Lung (tissue), 12 donors: Measurements from ENCODE around the gene KHK. TPM values are rescaled to one million over a fixed set of nuclear protein-coding genes. Genes with fewer than 3 reads are reported as not detected.

Experiments
- ATAC-seq: fragments of 200-7000 bp; cut with Tn5 transposase; one replicate; pipeline ENCODE4 v1.9.1; 2020; ENCODE audit warnings: moderate number of reproducible peaks; ENCODE audit not compliant: insufficient read depth, low FRiP score
- DNase-seq, 3 donors: peaks; one replicate each; pipeline ENCODE4 v3.0.0-alpha.2; 2013 to 2017
- H3K27ac ChIP-seq, 2 donors: one replicate each; pipeline ENCODE4 v1.5.1; 2013; ENCODE audit warnings: mild to moderate bottlenecking in 2 of 2, moderate library complexity in 2 of 2, control low read depth in 1 of 2, inconsistent platforms in 1 of 2, low read depth in 1 of 2, low read length in 1 of 2
- H3K27me3 ChIP-seq, 3 donors: one replicate each; pipeline ENCODE4 v1.5.1; 2013; ENCODE audit warnings: low read length in 2 of 3; ENCODE audit not compliant: control insufficient read depth in 3 of 3, insufficient read depth in 3 of 3
- H3K36me3 ChIP-seq, 4 donors: one replicate each; pipeline ENCODE4 v1.5.1; 2013; ENCODE audit warnings: low read length in 4 of 4, mild to moderate bottlenecking in 1 of 4, moderate library complexity in 1 of 4; ENCODE audit not compliant: control insufficient read depth in 4 of 4, insufficient read depth in 4 of 4
- H3K4me1 ChIP-seq, 5 donors: one replicate each; pipeline ENCODE4 v1.5.1; 2013; ENCODE audit warnings: low read length in 5 of 5, mild to moderate bottlenecking in 2 of 5, moderate library complexity in 1 of 5; ENCODE audit not compliant: control insufficient read depth in 5 of 5, insufficient read depth in 5 of 5
- H3K4me3 ChIP-seq: one replicate; pipeline ENCODE4 v1.5.1; 2013; ENCODE audit warnings: mild to moderate bottlenecking, control low read depth, moderate library complexity
- H3K9ac ChIP-seq, 2 donors: one replicate each; pipeline ENCODE4 v1.5.1; 2013; ENCODE audit warnings: low read length in 2 of 2, control low read depth in 1 of 2; ENCODE audit not compliant: insufficient read depth in 1 of 2
- H3K9me3 ChIP-seq, 4 donors: one replicate each; pipeline ENCODE4 v1.5.1; 2013; ENCODE audit warnings: low read length in 3 of 4, mild to moderate bottlenecking in 1 of 4, moderate library complexity in 1 of 4; ENCODE audit not compliant: control insufficient read depth in 4 of 4, insufficient read depth in 3 of 4
- CTCF ChIP-seq: IDR thresholded peaks from 2 replicates; pipeline ENCODE4 v1.5.1; 2012; ENCODE audit warnings: mild to moderate bottlenecking; ENCODE audit errors: control extremely low read depth, extremely low read depth
- WGBS, 2 donors: extraction: QIAGEN DNeasy Blood & Tissue Kit; methylation state at CpG; one replicate each; pipeline ENCODE4 v1.1.7; 2013; 5-methylcytosine and 5-hydroxymethylcytosine counted together
- polyA plus RNA-seq, 2 donors: library from polyadenylated mRNA; stranded (reverse); fragments of 200-250 nt; gene quantifications; one replicate each; pipeline ENCODE4 v1.2.1, GENCODE V29; 2013
- total RNA-seq, 2 donors: library from RNA; depleted of rRNA in 1 of 2; stranded (reverse); fragments of >200 nt in 1 of 2; gene quantifications; one replicate each; pipeline ENCODE4 v1.2.1, GENCODE V29; 2014 to 2021
- donor health status: control.
- donor health status: control.
- donor health status: Bipolar disorder and iron deficiency.
- donor health status: healthy.
- donor health status: DM: yes; HTN: yes; CAD: no.

The KHK gene
- total and polyA plus RNA-seq, 4 donors, result 1.6 to 7.6 (median 3.7) TPM

GRCh38 chr2:27125104-27125503, 38.5 kb downstream of the KHK start:
- WGBS, 2 donors, result 90 to 96% methylated on average over 3 of the region's 3 CpGs
- ATAC-seq (no peak), DNase-seq (no peak)
- Histone ChIP-seq H3K27ac (no peak overlapping the region), H3K9me3 (no peaks in the 10 kb centered on the region), H3K4me1 (peaks cover 0 to 8% (median 0%) of the 10 kb centered on the region in 5 donors), H3K9ac (no peak overlapping the region), H3K4me3 (no peak overlapping the region), H3K36me3 (peaks cover 0 to 6% (median 0%) of the 10 kb centered on the region in 4 donors), H3K27me3 (peaks cover 0 to 14% (median 10%) of the 10 kb centered on the region in 3 donors)
- TF ChIP-seq CTCF, result no peak

GRCh38 chr2:27126252-27126710, 39.7 kb downstream of the KHK start:
- no peak overlapping the region for H3K4me3 ChIP-seq
- H3K36me3 ChIP-seq, result peaks cover 0 to 18% (median 4%) of the 10 kb centered on the region in 4 donors
- ATAC-seq (no peak), DNase-seq (no peak)
- 55 to 68% methylated on average over 5 of the region's 5 CpGs for whole genome bisulfite sequencing, 2 donors
- H3K4me1 ChIP-seq, result peaks cover 0 to 8% (median 0%) of the 10 kb centered on the region in 5 donors
- TF ChIP-seq CTCF, result no peak
- H3K27ac ChIP-seq, result no peak overlapping the region
- no peak overlapping the region for H3K9ac ChIP-seq
- H3K27me3 ChIP-seq, result peaks cover 0 to 8% (median 4%) of the 10 kb centered on the region in 3 donors
- no peaks in the 10 kb centered on the region for H3K9me3 ChIP-seq

- no peak for ATAC-seq
- Histone ChIP-seq H3K36me3 (peaks cover 0 to 29% (median 19%) of the 10 kb centered on the region in 4 donors), H3K27ac (no peak overlapping the region), H3K4me1 (peaks cover 0 to 10% (median 3%) of the 10 kb centered on the region in 5 donors), H3K9me3 (no peaks in the 10 kb centered on the region), H3K4me3 (no peak overlapping the region), H3K27me3 (no peaks in the 10 kb centered on the region), H3K9ac (no peak overlapping the region)
- no peak for TF ChIP-seq CTCF
- WGBS, 2 donors, result 88 to 91% methylated on average over 9 of the region's 9 CpGs
- DNase-seq, result no peak
Measured at GRCh38 chr2:27127883-27128667, 41.5 kb downstream of the KHK start.
